A549 treated with ZK216348 at 1 μM for 4 hours (cell line): ENCODE data around the gene C12orf50. TPM values are rescaled to one million over a fixed set of nuclear protein-coding genes. Genes with fewer than 3 reads are reported as not detected.

Experiments used
- total RNA-seq: library from RNA; stranded (reverse); fragments of 200-300 nt; extraction: Qiagen RNA extraction; gene quantifications from 5 replicates; pipeline ENCODE4 v1.2.3, GENCODE V29; 2022; ENCODE audit warnings: low read depth

C12orf50 gene
- total RNA-seq = not detected in 5 replicates

GRCh38 chr12:88029093-88029665 is at the start of gene C12orf50:
C12orf50 (minus strand) TSS chr12:88029401; CDS start chr12:88026962, 2,439 bp downstream.

Other genes starting within 250 kb of the C12orf50 start
- gene CEP290, start 112.7 kb upstream of the C12orf50 start, total RNA-seq = 5.3 to 8.1 TPM (median 5.5 TPM) in 5 replicates
- 4.7 to 15.1 TPM (median 12.1 TPM) in 5 replicates for gene TMTC3, start 112.9 kb upstream of the C12orf50 start, total RNA-seq